Heart left ventricle (tissue), 16 donors: ENCODE measurements around the gene SETBP1. TPM values are rescaled to one million over a fixed set of nuclear protein-coding genes. Genes with fewer than 3 reads are reported as not detected.

ENCODE experiments used
- ATAC-seq, 4 donors: fragments of 200-7000 bp; cut with Tn5 transposase; one replicate each; pipeline ENCODE4 v1.9.1; 2020 to 2022; ENCODE audit warnings: moderate library complexity in 4 of 4, mild to moderate bottlenecking in 3 of 4, moderate number of reproducible peaks in 1 of 4
- DNase-seq, 5 donors: peaks; one replicate each; pipeline ENCODE4 v3.0.0-alpha.2; 2020
- H3K27ac ChIP-seq, 12 donors: fragments of 200-600 bp; sonication (generic) in 4 of 12; one replicate each; pipeline versions ENCODE4 v1.5.0 to v1.8.0; 2016 to 2022; ENCODE audit warnings: mild to moderate bottlenecking in 2 of 12
- H3K27me3 ChIP-seq, 9 donors: fragments of 200-600 bp; sonication (generic) in 2 of 9; one replicate each; pipeline versions ENCODE4 v1.5.1 to v1.8.0; 2016 to 2022; ENCODE audit warnings: mild to moderate bottlenecking in 3 of 9
- H3K36me3 ChIP-seq, 9 donors: fragments of 200-600 bp; sonication (generic) in 2 of 9; one replicate each; pipeline versions ENCODE4 v1.5.0 to v1.8.0; 2018 to 2022; ENCODE audit warnings: mild to moderate bottlenecking in 2 of 9
- H3K4me1 ChIP-seq, 12 donors: fragments of 200-600 bp; sonication (generic) in 4 of 12; one replicate each; pipeline versions ENCODE4 v1.5.0 to v1.8.0; 2016 to 2022; ENCODE audit warnings: mild to moderate bottlenecking in 3 of 12
- H3K4me3 ChIP-seq, 12 donors: fragments of 200-600 bp; sonication (generic) in 4 of 12; one replicate each; pipeline versions ENCODE4 v1.5.0 to v1.8.0; 2017 to 2022; ENCODE audit warnings: mild to moderate bottlenecking in 9 of 12, moderate library complexity in 4 of 12
- H3K9me3 ChIP-seq, 12 donors: fragments of 200-600 bp; sonication (generic) in 4 of 12; one replicate each; pipeline versions ENCODE4 v1.5.0 to v1.8.0; 2016 to 2022; ENCODE audit warnings: mild to moderate bottlenecking in 1 of 12
- CTCF ChIP-seq, 12 donors: fragments of 200-600 bp; sonication (generic) in 4 of 12; IDR thresholded peaks; one replicate each; pipeline versions ENCODE4 v1.5.0 to v1.8.0; 2018 to 2022; ENCODE audit warnings: antibody characterized with exemption in 12 of 12, mild to moderate bottlenecking in 5 of 12
- POLR2A ChIP-seq, 2 donors: fragments of 450-650 bp; IDR thresholded peaks; one replicate each; pipeline ENCODE4 v1.6.1; 2017; ENCODE audit warnings: antibody characterized with exemption in 2 of 2, mild to moderate bottlenecking in 2 of 2, moderate library complexity in 2 of 2
- WGBS, 4 donors: extraction: QIAGEN DNeasy Blood & Tissue Kit in 2 of 4; methylation state at CpG; one replicate each; pipeline versions ENCODE4 v1.1.5 to v1.1.7; 2013 to 2018; 5-methylcytosine and 5-hydroxymethylcytosine counted together
- intact Hi-C, 10 donors: fragments of 100-400 bp; cut with DNase I; formaldehyde crosslinking; loops; one replicate each; pipeline versions ENCODE4 v1.11.1 to v1.14.2; 2022
- polyA plus RNA-seq, 2 donors: library from polyadenylated mRNA; stranded (reverse); fragments of 200-250 nt; gene quantifications; one replicate each; pipeline ENCODE4 v1.2.3, GENCODE V29; 2013
- total RNA-seq, 9 donors: library from RNA; depleted of rRNA in 2 of 9; stranded (reverse); fragments of >200 nt in 2 of 9; fragmentation: NEBNext Ultra II Directional in 3 of 9; extraction: Animal tissue kit (Norgen Biotek cat#: 25700) in 3 of 9; gene quantifications; one replicate each; pipeline versions ENCODE4 v1.1.0 to v1.2.4, GENCODE V29; 2016 to 2023
- donor health status: ischemic (EF 13 %, LVEDD 7.1; RV severe dilation, severe dysfunction).
- donor health status: healthy with polysubstance abuse.
- donor health status: DM: no; HTN: yes; CAD: no.
- donor health status: DM: no; HTN: no; CAD: no.
- donor health status: ischemic (EF 25% LVEDD 6.9; RV normal size, moderate dysfunction).
- donor health status: ischemic (EF 25% LVEDD 5.7; RV mildly dilated, moderate dysfunction).
- donor health status: healthy.
- donor health status: DM: yes; HTN: yes; CAD: no.
- donor health status: ischemic (EF 35%, LVEDD 5.7; RV mildly dilated, moderate dysfunction).
- donor health status: nonischemic (EF 11% LVEDD 7.7; RV severe dilation, severe dysfunction).
- donor health status: DM: yes; HTN: yes; CAD: no.
- donor health status: PGD.
- donor health status: ischemic (EF 29% LVEDD 5.4; RV normal size, mild dysfunction).
- donor health status: nonischemic (EF 23%, LVEDD 6.1; RV moderate dilation, normal function).

The SETBP1 gene
- total and polyA plus RNA-seq, 11 donors, result 1.2 to 10.6 (median 5.5) TPM

GRCh38 chr18:44763327-44763726 is 82.6 kb downstream of the SETBP1 start:
- Histone ChIP-seq H3K4me3 (no peak overlapping the region), H3K4me1 (peaks cover 0 to 42% (median 20%) of the 10 kb centered on the region in 12 donors), H3K27me3 (no peaks in the 10 kb centered on the region), H3K9me3 (no peaks in the 10 kb centered on the region), H3K36me3 (peaks cover 0 to 4% (median 0%) of the 10 kb centered on the region in 9 donors), H3K27ac (peak overlapping the region in 1 of 12 donors; percentile 8)
- no peak for DNase-seq
- WGBS, 4 donors, result 96 to 97% (median 96%) methylated on average over 8 of the region's 8 CpGs
- intact Hi-C loops, result no loop called here
- no peak for ATAC-seq
- TF ChIP-seq CTCF (IDR thresholded peaks at IDR 0.05) (no peak), POLR2A (IDR thresholded peaks at IDR 0.05) (no peak)

- ATAC-seq (no peak), DNase-seq (no peak)
- Histone ChIP-seq H3K27me3 (no peaks in the 10 kb centered on the region), H3K27ac (peak overlapping the region in 1 of 12 donors; percentile 50), H3K9me3 (no peaks in the 10 kb centered on the region), H3K4me3 (no peak overlapping the region), H3K36me3 (no peaks in the 10 kb centered on the region), H3K4me1 (peaks cover 0 to 52% (median 20%) of the 10 kb centered on the region in 12 donors)
- TF ChIP-seq POLR2A (IDR thresholded peaks at IDR 0.05) (no peak), CTCF (IDR thresholded peaks at IDR 0.05) (no peak)
- WGBS, 4 donors, result 96 to 98% (median 97%) methylated on average over 3 of the region's 3 CpGs
- intact Hi-C loops, result no loop called here
These were observed 84.2 kb downstream of the SETBP1 start for GRCh38 chr18:44764863-44765262.

DNA sequence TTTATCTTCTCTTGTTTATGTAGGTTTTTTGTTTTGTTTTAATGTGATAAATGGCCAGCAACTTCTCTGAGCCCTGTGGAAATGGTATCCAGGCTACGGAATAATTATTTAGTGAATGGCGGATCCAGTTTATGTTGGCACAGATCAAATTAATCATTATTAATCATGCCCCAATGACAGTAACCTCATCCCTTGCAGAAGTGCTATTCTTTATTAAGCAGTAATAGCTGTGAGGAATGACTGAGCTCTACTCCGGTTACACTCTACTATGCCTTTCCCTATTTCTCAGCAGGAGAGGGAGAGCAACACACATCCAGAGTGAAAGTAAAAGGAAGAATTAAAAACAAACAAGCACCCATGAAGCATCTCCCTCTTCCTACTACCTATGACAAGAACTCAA is 84.8 kb downstream of the SETBP1 start:
- H3K27ac ChIP-seq, result peak overlapping the region in 1 of 12 donors; percentile 50
- no peak for ATAC-seq
- H3K4me3 ChIP-seq, result no peak overlapping the region
- no peak for DNase-seq
- H3K4me1 ChIP-seq, result peaks cover 0 to 58% (median 20%) of the 10 kb centered on the region in 12 donors
- TF ChIP-seq POLR2A (IDR thresholded peaks at IDR 0.05) (no peak), CTCF (IDR thresholded peaks at IDR 0.05) (no peak)
- H3K9me3 ChIP-seq, result no peaks in the 10 kb centered on the region
- intact Hi-C loops, result no loop called here
- WGBS, 4 donors, result 81 to 93% (median 86%) methylated on average over 3 of the region's 3 CpGs
- no peaks in the 10 kb centered on the region for H3K27me3 ChIP-seq
- no peaks in the 10 kb centered on the region for H3K36me3 ChIP-seq

GRCh38 chr18:44766450-44766849 is 85.8 kb downstream of the SETBP1 start:
- Histone ChIP-seq H3K27ac (peak overlapping the region in 1 of 12 donors; percentile 50), H3K4me3 (no peak overlapping the region), H3K9me3 (no peaks in the 10 kb centered on the region), H3K27me3 (no peaks in the 10 kb centered on the region), H3K36me3 (no peaks in the 10 kb centered on the region), H3K4me1 (peaks cover 0 to 66% (median 20%) of the 10 kb centered on the region in 12 donors)
- DNase-seq (no peak), ATAC-seq (no peak)
- intact Hi-C loops, result no loop called here
- no peak for TF ChIP-seq POLR2A (IDR thresholded peaks at IDR 0.05)
- no peak for TF ChIP-seq CTCF (IDR thresholded peaks at IDR 0.05)
- WGBS, 4 donors, result 86 to 92% (median 88%) methylated on average over 2 of the region's 2 CpGs
